GM19467 (cell line): Measurements from ENCODE around the gene ZNF326.
"Not testable (repeated sequence)": the region's sequence is repeated elsewhere in the genome, so short reads cannot be mapped to it uniquely, and the experiment has no call there.

Experiments
- ATAC-seq: cut with Tn5 transposase; IDR thresholded peaks from one replicate; pipeline ENCODE4 v1.9.1; 2021; ENCODE audit warnings: mild to moderate bottlenecking, moderate library complexity; ENCODE audit not compliant: unreplicated experiment

The ZNF326 gene

DNA sequence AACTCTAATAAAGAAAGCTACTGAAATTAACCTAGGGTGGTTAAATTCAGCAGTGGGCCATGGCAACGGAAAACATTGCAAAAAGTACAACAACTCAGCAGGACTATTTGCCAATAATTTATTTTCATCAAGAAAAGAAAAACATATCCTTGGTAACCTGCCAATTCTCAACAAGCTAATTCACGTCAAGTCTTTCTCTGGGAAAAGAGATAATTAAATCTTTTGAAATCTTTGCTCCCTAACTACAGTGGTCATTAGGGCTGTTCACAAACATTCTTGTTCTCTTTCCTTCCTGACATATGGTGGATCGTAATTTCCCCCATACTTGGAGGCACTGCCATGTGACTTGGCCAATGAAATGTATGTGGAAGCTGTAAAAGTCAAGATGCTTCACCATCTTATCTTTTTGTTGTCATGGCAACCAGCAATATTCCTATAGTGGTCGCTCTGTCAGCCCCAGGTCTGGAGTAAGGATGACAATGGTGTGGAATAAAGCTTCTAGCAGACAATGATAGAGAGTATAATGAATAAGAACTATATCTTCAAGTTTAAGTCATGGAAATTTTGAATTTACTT, 29.6 kb upstream of the ZNF326 start:
- ATAC-seq: no peak

DNA sequence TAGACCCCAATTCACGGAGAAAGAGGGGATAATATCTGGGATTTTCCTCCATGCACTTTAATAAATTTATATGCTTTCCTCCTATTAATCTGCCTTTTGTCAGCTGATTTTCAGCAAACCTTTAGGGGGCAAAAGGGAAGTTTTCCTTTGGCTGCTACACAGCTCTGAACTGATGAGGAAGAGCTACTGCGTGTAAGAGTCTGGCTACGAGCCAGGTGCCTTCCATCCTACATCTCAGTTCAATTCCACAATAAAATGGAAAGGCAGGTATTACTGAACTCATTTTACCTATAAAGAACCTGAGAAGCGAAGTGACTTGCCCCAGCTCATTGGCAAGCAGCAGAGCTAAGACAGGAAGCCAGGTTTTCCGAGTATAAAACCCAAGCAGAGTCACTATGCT, 28.3 kb upstream of the ZNF326 start:
- no peak for ATAC-seq

DNA sequence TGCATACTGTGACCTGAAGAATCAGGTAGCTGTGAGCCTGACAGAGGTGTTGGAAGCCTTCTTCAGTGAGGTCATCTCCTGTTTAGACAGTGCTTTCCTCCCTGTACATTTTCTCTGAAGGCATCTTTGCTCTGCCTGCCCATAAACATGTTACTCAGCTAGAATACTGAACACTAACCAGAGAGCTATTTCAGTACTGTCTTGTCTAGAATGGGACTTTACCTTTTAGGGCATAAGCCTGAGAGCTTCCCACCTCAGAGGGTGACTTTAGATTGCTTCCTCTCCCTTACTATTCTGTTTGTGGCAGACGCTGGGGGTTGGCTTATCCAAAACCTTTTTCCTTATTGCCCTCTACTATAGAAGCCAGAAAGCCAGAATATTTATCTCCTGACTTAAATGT, 23.3 kb upstream of the ZNF326 start:
- no peak for ATAC-seq

DNA sequence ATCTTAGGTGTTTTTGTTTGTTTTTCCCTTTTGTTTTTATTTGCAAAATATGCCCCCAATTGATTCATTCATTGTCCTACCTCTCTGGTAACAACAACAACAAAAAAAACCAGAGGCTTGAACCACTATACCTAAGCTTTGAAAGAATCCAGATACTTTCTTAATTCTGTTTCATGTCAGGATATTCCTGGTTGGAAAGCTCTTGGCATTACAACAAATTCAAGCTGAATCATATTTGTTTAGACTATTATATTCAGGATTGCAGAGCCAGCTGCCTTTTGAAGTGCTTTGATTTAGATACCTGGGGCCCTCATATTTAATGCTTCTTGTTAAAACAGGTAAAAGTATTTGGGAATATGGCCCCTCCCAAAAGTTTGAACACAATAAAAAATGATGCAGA, 22.9 kb upstream of the ZNF326 start:
- ATAC-seq: no peak

DNA sequence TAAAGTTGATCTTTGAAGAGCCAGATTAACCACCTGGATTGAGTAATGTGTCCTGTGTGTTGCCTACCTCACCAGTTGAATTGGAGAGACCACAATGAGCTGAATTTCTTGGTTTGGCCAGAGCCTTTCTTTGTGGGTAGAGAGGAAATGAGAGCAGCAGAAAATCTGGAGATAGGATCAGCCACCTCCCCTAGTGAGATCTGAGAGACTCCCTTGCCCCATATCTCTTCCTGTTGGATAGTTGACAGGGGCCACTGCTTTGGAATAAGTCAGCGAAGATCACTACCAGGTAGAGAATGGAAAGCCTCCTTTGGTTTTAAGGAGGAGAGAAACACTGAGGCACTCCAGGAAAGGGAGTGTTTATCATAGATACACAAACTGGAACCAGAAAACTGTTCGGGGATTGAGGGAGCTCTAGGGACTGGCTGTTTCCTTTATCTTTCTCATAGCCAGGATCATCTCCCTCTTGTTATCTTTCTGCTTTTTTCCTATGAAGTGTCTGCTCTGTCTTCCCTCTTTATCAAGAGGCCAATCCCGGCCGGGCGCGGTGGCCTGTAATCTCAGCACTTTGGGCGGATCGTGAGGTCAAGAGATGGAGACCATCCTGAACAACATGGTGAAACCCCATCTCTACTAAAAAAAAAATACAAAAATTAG, 21.3 kb upstream of the ZNF326 start:
- no peak for ATAC-seq

- no peak for ATAC-seq
These were observed 20.7 kb upstream of the ZNF326 start for GRCh38 chr1:89974256-89974655.

DNA sequence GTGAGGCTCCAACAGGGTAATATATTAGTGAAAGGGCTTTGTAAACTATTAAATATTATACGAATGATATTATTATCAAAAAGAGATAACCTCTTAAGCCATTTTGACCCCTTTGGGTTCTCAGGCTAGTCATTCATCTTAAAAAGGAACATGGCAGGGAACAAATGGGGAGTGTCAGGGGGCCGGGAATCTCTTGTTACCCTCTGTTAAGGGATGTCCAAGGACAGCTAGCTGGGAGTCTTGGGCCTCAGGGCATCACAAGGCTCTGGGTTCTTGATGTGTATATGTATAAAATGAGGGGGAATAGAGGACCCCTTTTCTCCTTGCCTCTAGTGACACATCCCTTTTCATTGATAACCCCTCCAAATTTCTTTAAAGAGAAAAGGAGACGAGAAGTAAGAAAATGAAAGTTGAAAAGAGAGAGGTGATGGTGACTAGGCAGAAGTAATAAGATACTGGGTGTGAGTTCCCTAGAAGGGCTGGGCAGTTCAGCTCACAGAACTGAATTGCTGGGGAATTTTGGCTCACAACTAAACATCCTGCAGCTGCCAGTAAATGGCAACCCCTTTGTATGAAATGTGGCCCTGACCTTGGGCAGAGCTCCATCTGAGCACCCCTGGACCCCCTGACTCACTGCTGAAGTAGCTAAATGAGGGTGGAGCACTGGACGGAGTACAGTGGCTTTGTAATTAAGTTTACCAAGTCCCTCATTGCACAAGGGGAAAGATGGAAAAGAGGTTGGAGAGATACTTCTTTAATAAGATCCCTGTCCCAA, 20.0 kb upstream of the ZNF326 start:
- ATAC-seq: no peak

DNA sequence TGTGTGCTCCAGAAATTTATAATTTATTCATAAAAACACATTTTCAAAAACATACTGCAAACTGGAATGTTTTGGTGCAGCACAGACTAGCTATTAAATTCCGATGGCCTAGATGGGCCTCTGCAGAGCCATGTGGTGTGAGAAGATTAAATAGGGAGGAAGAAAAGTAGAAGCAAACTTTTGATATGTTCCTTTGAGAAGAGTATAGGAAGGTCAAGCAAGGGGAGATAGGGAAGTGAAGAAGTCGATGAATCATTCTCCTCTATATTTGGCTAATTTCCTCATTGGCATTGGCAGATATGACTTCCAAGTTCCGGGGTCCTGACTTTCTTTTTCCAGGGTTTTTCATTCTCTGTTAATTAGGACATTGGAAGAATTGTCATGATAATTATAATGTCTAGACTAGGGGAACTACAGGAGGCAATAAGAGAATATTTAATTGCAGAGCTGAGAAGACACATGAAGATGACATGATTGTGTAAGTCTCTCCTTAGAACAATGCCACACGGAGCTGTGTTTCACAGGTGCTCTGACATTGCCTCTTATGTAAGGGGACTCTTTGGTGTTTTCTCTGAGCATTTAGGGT, 19.3 kb upstream of the ZNF326 start:
- ATAC-seq: no peak

DNA sequence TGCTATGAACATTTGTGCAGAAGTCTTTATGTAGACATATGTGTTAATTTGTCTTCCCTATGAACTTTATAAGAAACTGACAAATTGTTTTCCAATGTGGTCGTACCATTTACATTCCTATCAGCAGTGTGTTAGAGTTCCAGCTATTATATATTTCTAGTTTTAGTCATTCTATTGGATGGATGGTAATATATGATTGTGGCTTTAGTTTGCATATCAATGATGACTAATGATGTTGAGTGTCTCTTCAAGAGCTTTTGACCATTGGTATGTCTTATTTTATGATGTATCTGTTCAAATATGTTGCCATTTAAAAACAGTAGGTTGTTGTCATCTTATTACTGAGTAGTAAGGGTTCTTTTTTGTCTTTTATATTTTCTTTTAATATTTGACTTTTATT, 16.2 kb upstream of the ZNF326 start:
- ATAC-seq: no peak

GRCh38 chr1:89980605-89981004, 14.3 kb upstream of the ZNF326 start:
- ATAC-seq: no peak

DNA sequence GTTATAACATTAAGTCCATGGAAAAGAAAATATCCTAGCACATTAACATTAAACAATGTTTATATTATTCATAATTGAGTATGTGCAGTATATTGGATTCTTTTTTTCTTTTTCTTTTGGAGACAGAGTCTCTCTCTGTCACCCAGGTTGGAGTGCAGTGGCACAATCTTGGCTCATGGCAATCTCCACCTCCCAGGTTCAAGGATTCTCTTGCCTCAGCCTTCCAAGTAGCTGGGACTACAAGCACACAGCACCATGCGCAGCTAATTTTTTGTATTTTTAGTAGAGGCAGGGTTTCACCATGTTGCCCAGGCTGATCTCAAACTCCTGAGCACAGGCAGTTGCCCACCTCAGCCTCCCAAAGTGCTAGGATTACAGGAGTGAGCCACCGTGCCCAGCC, 12.1 kb upstream of the ZNF326 start:
- ATAC-seq: not testable (repeated sequence)

DNA sequence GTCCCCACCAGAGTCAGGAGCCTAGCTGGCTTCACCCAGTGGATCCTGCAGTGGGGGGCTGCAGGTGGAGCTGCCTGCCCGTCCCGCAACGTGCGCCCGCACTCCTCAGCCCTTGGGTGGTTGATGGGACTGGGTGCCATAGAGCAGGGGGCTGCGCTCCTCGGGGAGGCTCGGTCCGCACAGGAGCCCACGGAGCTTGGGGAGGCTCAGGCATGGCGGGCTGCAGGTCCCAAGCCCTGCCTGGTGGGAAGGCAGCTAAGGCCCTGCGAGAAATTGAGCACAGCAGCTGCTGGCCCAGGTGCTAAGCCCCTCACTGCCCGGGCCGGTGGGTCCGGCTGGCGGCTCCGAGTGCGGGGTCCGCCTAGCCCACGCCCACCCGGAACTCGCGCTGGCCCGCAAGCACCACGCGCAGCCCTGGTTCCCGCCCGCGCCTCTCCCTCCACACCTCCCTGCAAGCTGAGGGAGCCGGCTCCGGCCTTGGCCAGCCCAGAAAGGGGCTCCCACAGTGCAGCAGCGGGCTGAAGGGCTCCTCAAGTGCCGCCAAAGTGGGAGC, 10.3 kb upstream of the ZNF326 start:
- ATAC-seq: not testable (repeated sequence)

GRCh38 chr1:89986020-89986419, 8.9 kb upstream of the ZNF326 start:
- ATAC-seq: no peak

- peak; percentile 60 for ATAC-seq
These were observed 7.6 kb upstream of the ZNF326 start for GRCh38 chr1:89987159-89987819.

DNA sequence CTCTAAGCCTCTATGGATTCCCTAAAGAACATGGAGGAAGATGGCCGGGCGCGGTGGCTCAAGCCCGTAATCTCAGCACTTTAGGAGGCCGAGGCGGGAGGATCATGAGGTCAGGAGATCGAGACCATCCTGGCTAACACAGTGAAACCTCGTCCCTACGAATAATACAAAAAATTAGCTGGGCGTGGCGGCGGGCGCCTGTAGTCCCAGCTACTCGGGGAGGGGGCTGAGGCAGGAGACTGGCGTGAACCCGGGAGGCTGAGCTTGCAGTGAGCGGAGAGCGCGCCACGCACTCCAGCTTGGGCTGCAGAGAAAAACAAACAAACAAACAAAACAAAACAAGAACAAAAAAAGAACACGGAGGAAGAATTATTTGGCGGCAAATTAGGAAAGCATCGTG, 5.8 kb upstream of the ZNF326 start:
- no peak for ATAC-seq

- no peak for ATAC-seq
These were observed 5.1 kb upstream of the ZNF326 start for GRCh38 chr1:89989799-89990198.

DNA sequence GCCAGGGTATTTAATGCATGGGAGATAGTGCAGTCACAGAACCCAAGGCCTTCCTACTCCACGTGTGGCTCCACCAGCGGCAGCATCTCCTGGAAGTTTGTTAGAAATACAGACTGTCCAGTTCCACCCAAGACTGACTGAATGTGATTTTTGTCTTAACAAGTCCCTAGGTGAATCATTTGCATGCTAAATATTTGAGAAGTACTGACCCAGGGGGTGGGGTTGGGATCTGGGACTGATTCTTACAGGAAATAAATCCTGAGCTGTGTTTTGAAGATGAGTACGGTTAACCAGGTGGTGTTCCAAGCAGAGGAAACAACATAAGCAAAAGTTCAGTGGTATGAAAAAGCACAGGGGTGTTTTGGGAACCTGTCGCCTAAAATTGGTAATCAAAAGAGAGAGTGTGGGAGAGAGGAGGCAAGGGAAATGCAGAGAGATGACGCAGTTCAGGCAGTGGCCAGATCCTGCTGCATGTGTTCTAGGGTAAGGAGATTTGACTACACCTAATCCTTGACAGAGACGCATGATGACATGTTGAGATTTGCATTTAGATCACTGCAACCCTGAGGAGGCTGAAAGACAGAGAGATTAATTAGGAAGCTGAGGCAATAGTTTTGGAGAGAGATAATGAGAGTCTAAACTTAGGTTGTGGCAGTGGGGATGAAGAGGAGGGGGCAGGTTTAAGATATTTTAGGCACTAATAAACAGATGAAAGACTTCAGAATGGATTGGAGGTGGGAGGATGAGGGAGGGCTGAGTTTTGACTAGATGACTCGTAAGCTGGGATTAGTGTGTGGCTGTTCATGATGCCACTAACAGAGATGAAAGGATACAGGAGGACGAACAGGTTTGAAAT, 3.7 kb upstream of the ZNF326 start:
- ATAC-seq: no peak

- no peak for ATAC-seq
These were observed 1.4 kb upstream of the ZNF326 start for GRCh38 chr1:89993541-89993940.

DNA sequence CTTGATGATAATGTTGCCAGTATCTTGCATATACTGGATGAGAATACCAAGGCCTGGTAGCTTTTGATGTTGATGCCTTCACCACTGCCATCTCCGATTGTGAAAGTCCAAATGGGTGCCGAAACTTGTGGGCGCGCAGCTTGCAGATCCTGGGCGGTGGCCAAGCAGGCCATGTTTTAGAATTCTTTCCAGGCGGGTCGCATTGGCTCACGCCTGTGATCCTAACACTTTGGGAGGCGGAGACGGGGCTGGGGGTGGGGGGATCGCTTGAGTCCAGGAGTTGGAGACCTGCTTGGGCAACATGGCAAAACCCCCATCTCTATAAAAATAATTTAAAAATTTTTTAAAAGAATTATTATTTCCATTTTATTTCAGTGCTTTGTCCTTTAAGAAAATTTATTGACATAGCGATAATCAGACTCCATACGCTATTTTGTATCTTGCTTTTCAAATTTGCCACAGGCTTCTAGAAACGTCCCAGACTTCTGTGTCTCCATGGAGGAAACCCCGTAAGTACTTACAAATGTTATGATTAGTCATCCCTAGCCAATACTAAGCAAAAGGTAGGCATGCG, 592 bp upstream of the ZNF326 start:
- no peak for ATAC-seq
